Hepatocyte (in vitro differentiated cells): Measurements from ENCODE around the gene SUB1. TPM values are rescaled to one million over a fixed set of nuclear protein-coding genes. Genes with fewer than 3 reads are reported as not detected.

Experiments used
- DNase-seq: peaks from one replicate; pipeline ENCODE4 v3.0.0-alpha.2; 2016; ENCODE audit warnings: low spot score
- H2AFZ ChIP-seq: fragments of 200-600 bp; sonication (generic); 2 replicates; pipeline ENCODE4 v1.6.0; 2016; ENCODE audit warnings: antibody characterized with exemption, mild to moderate bottlenecking
- H3K27ac ChIP-seq: fragments of 200-600 bp; sonication (generic); 2 replicates; pipeline ENCODE4 v1.5.1; 2016; ENCODE audit warnings: mild to moderate bottlenecking
- H3K27me3 ChIP-seq: fragments of 200-600 bp; sonication (generic); 2 replicates; pipeline ENCODE4 v1.6.1; 2016
- H3K36me3 ChIP-seq: fragments of 200-600 bp; sonication (generic); replicated peaks from 2 replicates; pipeline ENCODE4 v1.5.1; 2016; ENCODE audit warnings: low read depth; ENCODE audit not compliant: insufficient read depth
- H3K4me1 ChIP-seq: fragments of 200-600 bp; sonication (generic); 2 replicates; pipeline ENCODE4 v1.5.1; 2016; ENCODE audit warnings: mild to moderate bottlenecking, moderate library complexity; ENCODE audit not compliant: insufficient read depth
- H3K4me2 ChIP-seq: fragments of 200-600 bp; sonication (generic); 2 replicates; pipeline ENCODE4 v1.6.0; 2016
- H3K4me3 ChIP-seq: fragments of 200-600 bp; sonication (generic); 2 replicates; pipeline ENCODE4 v1.5.1; 2016; ENCODE audit warnings: mild to moderate bottlenecking
- H3K79me2 ChIP-seq: fragments of 200-600 bp; sonication (generic); 2 replicates; pipeline ENCODE4 v1.6.0; 2017; ENCODE audit warnings: mild to moderate bottlenecking
- H3K9me2 ChIP-seq: fragments of 200-600 bp; sonication (generic); replicated peaks from 2 replicates; pipeline ENCODE4 v1.6.0; 2017; ENCODE audit warnings: mild to moderate bottlenecking; ENCODE audit not compliant: insufficient read depth
- H3K9me3 ChIP-seq: fragments of 200-600 bp; sonication (generic); 2 replicates; pipeline ENCODE4 v1.5.1; 2016; ENCODE audit warnings: low read depth, mild to moderate bottlenecking
- H4K20me1 ChIP-seq: fragments of 200-600 bp; sonication (generic); 2 replicates; pipeline ENCODE4 v1.6.0; 2016; ENCODE audit warnings: mild to moderate bottlenecking; ENCODE audit not compliant: insufficient read depth, poor library complexity, severe bottlenecking
- EZH2 ChIP-seq: fragments of 200-600 bp; sonication (generic); IDR thresholded peaks from 2 replicates; pipeline ENCODE4 v1.6.1; 2016; ENCODE audit warnings: antibody characterized with exemption, mild to moderate bottlenecking, borderline replicate concordance
- EZH2phosphoT487 ChIP-seq: fragments of 200-600 bp; sonication (generic); IDR thresholded peaks from one replicate; pipeline ENCODE4 v1.6.1; 2018; ENCODE audit warnings: antibody characterized with exemption, mild to moderate bottlenecking, low read depth, moderate library complexity; ENCODE audit not compliant: unreplicated experiment, severe bottlenecking
- WGBS: methylation state at CpG from one replicate; pipeline ENCODE4 v1.1.6; 2016; ENCODE audit warnings: low lambda C conversion rate; ENCODE audit errors: missing lambda C conversion rate; 5-methylcytosine and 5-hydroxymethylcytosine counted together
- polyA plus RNA-seq: library from polyadenylated mRNA; unstranded; fragments of >200 nt; fragmentation: Nextera tagmentation; extraction: Ambion mirVana; gene quantifications from 2 replicates; pipeline ENCODE4 v1.2.1, GENCODE V29; 2016
- total RNA-seq: library from RNA; depleted of rRNA; stranded (reverse); fragments of >200 nt; gene quantifications from 2 replicates; pipeline ENCODE4 v1.2.3, GENCODE V29; 2014
- TF ChIP-seq, protein P1 (sequence below): fragments of 200-600 bp; sonication (generic); IDR thresholded peaks from 2 replicates; pipeline ENCODE4 v1.5.1; 2016; ENCODE audit warnings: antibody characterized with exemption, mild to moderate bottlenecking; ENCODE audit not compliant: poor library complexity

The SUB1 gene
- total and polyA plus RNA-seq, 2 experiments from 2014 or later = 340 to 394 TPM

DNA sequence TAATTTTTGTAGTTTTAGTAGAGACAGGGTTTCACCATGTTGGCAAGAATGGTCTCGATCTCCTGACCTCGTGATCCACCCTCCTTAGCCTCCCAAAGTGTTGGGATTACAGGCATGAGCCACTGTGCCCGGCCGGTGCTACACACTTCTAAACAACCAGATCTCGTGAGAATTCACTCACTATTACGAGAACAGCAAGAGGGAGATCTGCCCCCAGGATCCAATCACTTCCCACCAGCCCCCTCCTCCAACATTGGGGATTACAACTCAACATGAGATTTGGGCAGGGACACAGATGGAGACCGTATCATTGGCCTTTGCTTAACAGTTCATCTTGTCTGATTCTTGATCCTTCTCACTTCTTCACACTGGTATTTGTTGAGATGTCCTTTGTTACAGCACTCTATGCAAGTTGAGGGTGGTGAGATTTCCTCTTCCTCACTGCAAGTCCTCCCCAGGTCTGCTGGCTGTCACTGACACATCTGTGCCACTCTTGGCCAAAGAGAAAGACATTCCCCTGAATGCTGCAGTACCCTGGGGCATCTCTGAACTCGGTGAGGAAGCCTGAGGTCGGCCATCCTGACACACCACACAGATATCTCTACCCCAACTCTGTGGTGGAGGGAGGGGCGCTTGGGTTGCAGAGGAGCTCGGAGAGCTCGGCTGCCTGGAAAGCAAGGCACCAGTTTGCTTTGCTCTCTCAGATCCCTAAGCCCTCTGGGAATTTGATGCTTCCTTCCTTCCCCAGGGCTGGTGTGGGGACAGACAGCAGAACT lies 4.2 kb upstream of the SUB1 start:
- Histone ChIP-seq H3K4me2 (no peak overlapping the region), H4K20me1 (peaks cover 2% of the 10 kb centered on the region), H3K79me2 (peaks cover 3% of the 10 kb centered on the region), H3K9me2 (no peaks in the 10 kb centered on the region), H3K27ac (no peak overlapping the region), H3K4me3 (no peak overlapping the region), H3K27me3 (no peaks in the 10 kb centered on the region), H3K4me1 (no peaks in the 10 kb centered on the region), H2AFZ (no peak overlapping the region), H3K9me3 (no peaks in the 10 kb centered on the region), H3K36me3 (no peaks in the 10 kb centered on the region)
- TF ChIP-seq EZH2phosphoT487 (no peak), EZH2 (no peak)
- TF ChIP-seq, protein P1, sequence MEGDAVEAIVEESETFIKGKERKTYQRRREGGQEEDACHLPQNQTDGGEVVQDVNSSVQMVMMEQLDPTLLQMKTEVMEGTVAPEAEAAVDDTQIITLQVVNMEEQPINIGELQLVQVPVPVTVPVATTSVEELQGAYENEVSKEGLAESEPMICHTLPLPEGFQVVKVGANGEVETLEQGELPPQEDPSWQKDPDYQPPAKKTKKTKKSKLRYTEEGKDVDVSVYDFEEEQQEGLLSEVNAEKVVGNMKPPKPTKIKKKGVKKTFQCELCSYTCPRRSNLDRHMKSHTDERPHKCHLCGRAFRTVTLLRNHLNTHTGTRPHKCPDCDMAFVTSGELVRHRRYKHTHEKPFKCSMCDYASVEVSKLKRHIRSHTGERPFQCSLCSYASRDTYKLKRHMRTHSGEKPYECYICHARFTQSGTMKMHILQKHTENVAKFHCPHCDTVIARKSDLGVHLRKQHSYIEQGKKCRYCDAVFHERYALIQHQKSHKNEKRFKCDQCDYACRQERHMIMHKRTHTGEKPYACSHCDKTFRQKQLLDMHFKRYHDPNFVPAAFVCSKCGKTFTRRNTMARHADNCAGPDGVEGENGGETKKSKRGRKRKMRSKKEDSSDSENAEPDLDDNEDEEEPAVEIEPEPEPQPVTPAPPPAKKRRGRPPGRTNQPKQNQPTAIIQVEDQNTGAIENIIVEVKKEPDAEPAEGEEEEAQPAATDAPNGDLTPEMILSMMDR = no peak
- 67% methylated on average over 12 of the region's 12 CpGs for WGBS
- no peak for DNase-seq

DNA sequence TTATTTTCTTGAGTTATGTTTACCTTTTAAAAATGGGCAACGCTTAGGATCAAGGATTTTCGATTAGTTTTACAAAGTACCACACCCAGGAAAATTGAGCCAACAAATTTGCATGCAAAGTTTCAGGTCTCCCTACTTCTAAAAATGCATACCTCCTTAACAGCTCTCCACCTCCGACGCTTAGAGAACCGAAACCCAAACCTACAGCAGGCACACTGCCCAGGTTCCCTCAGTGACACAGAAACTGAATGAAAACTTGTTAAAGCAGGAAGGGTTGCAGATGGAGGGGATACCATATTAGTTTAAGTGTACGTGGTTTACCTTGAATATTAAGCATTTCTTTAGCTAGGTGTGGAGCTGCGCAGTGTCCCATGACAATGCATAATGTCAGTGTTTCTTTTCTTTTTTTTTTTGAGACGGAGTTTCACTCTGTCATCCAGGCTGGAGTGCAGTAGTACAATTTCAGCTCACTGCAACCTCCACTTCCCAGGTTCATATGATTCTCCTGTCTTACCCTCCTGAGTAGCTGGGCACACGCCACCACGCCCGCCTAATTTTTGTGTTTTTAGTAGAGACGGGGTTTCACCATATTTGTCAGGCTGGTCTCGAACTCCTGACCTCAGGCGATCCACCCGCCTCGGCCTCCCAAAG lies 1.6 kb upstream of the SUB1 start:
- Histone ChIP-seq H3K4me3 (no peak overlapping the region), H3K27ac (no peak overlapping the region), H2AFZ (no peak overlapping the region), H3K27me3 (no peaks in the 10 kb centered on the region), H3K79me2 (peaks cover 28% of the 10 kb centered on the region), H3K9me3 (no peaks in the 10 kb centered on the region), H3K4me2 (no peak overlapping the region), H3K36me3 (no peaks in the 10 kb centered on the region), H3K9me2 (no peaks in the 10 kb centered on the region), H4K20me1 (peaks cover 27% of the 10 kb centered on the region), H3K4me1 (peaks cover 5% of the 10 kb centered on the region)
- DNase-seq = no peak
- WGBS = 80% methylated on average over 16 of the region's 16 CpGs
- TF ChIP-seq, protein P1 = no peak
- no peak for TF ChIP-seq EZH2phosphoT487
- no peak for TF ChIP-seq EZH2

DNA sequence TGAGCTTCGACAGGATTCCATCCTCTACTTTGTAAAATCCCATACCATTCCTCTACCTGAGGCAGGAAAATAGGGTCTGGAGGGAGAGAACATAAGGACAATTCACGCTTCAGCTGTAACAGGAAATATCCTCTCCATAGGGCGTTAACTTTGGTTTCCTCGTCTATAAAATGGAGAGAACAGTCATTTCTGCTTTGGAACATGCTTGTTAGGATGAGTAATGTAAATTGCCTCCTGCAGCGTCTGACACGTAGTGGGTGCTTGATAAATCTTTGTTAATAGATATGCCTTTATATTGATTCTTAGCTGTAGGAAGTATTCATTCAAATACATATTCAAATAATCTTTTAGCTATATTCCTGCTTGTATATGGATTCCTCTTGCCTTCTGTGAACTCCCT lies 711 bp upstream of the SUB1 start:
- peak overlapping the region; percentile 1 for H3K4me3 ChIP-seq
- TF ChIP-seq EZH2 (no peak), EZH2phosphoT487 (no peak)
- TF ChIP-seq, protein P1 = no peak
- peaks cover 35% of the 10 kb centered on the region for H3K79me2 ChIP-seq
- peaks cover 5% of the 10 kb centered on the region for H3K4me1 ChIP-seq
- H3K4me2 ChIP-seq = peak overlapping the region; percentile 70
- peak overlapping the region; percentile 99 for H3K27ac ChIP-seq
- no peak for DNase-seq
- H3K27me3 ChIP-seq = no peaks in the 10 kb centered on the region
- no peaks in the 10 kb centered on the region for H3K36me3 ChIP-seq
- WGBS = 75% methylated on average over 6 of the region's 6 CpGs
- H3K9me2 ChIP-seq = no peaks in the 10 kb centered on the region
- H2AFZ ChIP-seq = peak overlapping the region; percentile 73
- peaks cover 34% of the 10 kb centered on the region for H4K20me1 ChIP-seq
- no peaks in the 10 kb centered on the region for H3K9me3 ChIP-seq
